Measurements from ENCODE around the gene METTL6. TPM values are rescaled to one million over a fixed set of nuclear protein-coding genes. Genes with fewer than 3 reads are reported as not detected.
"Not testable (repeated sequence)": the region's sequence is repeated elsewhere in the genome, so short reads cannot be mapped to it uniquely, and the experiment has no call there.

METTL6 gene
- total RNA-seq, 2 donors from 2014 or later = 22.3 to 24.8 TPM

GRCh38 chr3:15460891-15461531 is 33.7 kb upstream of the METTL6 start:
- H3K36me3 Mint-ChIP-seq (ENCODE audit: low read depth) = peaks cover 6% of the 10 kb centered on the region
- Histone ChIP-seq H3K9me3 (ENCODE audit: control insufficient read depth, low read length) (no peaks in the 10 kb centered on the region), H3K36me3 (ENCODE audit: control insufficient read depth, insufficient read depth, low read length) (no peaks in the 10 kb centered on the region), H3K27ac (ENCODE audit: low read depth, low read length) (no peak overlapping the region), H3K4me3 (ENCODE audit: low read length) (no peak overlapping the region), H3K9ac (ENCODE audit: extremely low read depth, low read length, poor library complexity, severe bottlenecking) (no peak overlapping the region), H3K27me3 (ENCODE audit: control insufficient read depth, insufficient read depth, low read length, poor library complexity, severe bottlenecking) (no peaks in the 10 kb centered on the region), H3K4me1 (ENCODE audit: control insufficient read depth, insufficient read depth, low read length) (no peaks in the 10 kb centered on the region)
- H3K4me1 Mint-ChIP-seq = no peaks in the 10 kb centered on the region
- H3K27me3 Mint-ChIP-seq (ENCODE audit: insufficient read depth) = peaks cover 2% of the 10 kb centered on the region
- 80 to 96% methylated on average over 2 to 4 of the region's 4 CpGs for WGBS, 2 experiments (ENCODE audit: insufficient coverage in 1 of 2, insufficient read length in 1 of 2)
- H3K27ac Mint-ChIP-seq = no peak overlapping the region
- H3K4me3 Mint-ChIP-seq = no peak overlapping the region
- no peak for TF ChIP-seq CTCF (conservative IDR thresholded peaks at IDR 0.05)
- DNase-seq = no peak
- H3K9me3 Mint-ChIP-seq = no peaks in the 10 kb centered on the region

- Histone ChIP-seq H3K27ac (ENCODE audit: low read depth, low read length) (no peak overlapping the region), H3K36me3 (ENCODE audit: control insufficient read depth, insufficient read depth, low read length) (no peaks in the 10 kb centered on the region), H3K27me3 (ENCODE audit: control insufficient read depth, insufficient read depth, low read length, poor library complexity, severe bottlenecking) (no peaks in the 10 kb centered on the region), H3K9me3 (ENCODE audit: control insufficient read depth, low read length) (no peaks in the 10 kb centered on the region), H3K9ac (ENCODE audit: extremely low read depth, low read length, poor library complexity, severe bottlenecking) (no peak overlapping the region), H3K4me1 (ENCODE audit: control insufficient read depth, insufficient read depth, low read length) (no peaks in the 10 kb centered on the region), H3K4me3 (ENCODE audit: low read length) (no peak overlapping the region)
- TF ChIP-seq CTCF (conservative IDR thresholded peaks at IDR 0.05) = no peak
- no peak overlapping the region for H3K27ac Mint-ChIP-seq
- no peak for DNase-seq
- WGBS, 2 experiments (ENCODE audit: insufficient coverage in 1 of 2, insufficient read length in 1 of 2) = 92% methylated on average over 5 to 7 of the region's 7 CpGs
- no peaks in the 10 kb centered on the region for H3K4me1 Mint-ChIP-seq
- H3K36me3 Mint-ChIP-seq (ENCODE audit: low read depth) = peaks cover 4% of the 10 kb centered on the region
- peaks cover 2% of the 10 kb centered on the region for H3K27me3 Mint-ChIP-seq (ENCODE audit: insufficient read depth)
- H3K9me3 Mint-ChIP-seq = no peaks in the 10 kb centered on the region
- no peak overlapping the region for H3K4me3 Mint-ChIP-seq
These were observed 31.0 kb upstream of the METTL6 start for GRCh38 chr3:15458212-15458780.

- not testable (repeated sequence) for H3K36me3 Mint-ChIP-seq (ENCODE audit: low read depth); H3K27ac ChIP-seq (ENCODE audit: low read depth, low read length); H3K27me3 ChIP-seq (ENCODE audit: control insufficient read depth, insufficient read depth, low read length, poor library complexity, severe bottlenecking); H3K4me3 ChIP-seq (ENCODE audit: low read length); H3K4me3 Mint-ChIP-seq; H3K9me3 ChIP-seq (ENCODE audit: control insufficient read depth, low read length); H3K27ac Mint-ChIP-seq; H3K27me3 Mint-ChIP-seq (ENCODE audit: insufficient read depth); H3K36me3 ChIP-seq (ENCODE audit: control insufficient read depth, insufficient read depth, low read length); H3K9ac ChIP-seq (ENCODE audit: extremely low read depth, low read length, poor library complexity, severe bottlenecking); H3K4me1 ChIP-seq (ENCODE audit: control insufficient read depth, insufficient read depth, low read length); H3K4me1 Mint-ChIP-seq; H3K9me3 Mint-ChIP-seq
- WGBS, 2 experiments (ENCODE audit: insufficient coverage in 1 of 2, insufficient read length in 1 of 2) = 84 to 93% methylated on average over 4 to 10 of the region's 10 CpGs
- DNase-seq = peak; percentile 1
These were observed 29.6 kb upstream of the METTL6 start for GRCh38 chr3:15456915-15457314.

Data from endodermal cell (in vitro differentiated cells).